Suprapubic skin (tissue), 4 donors: ENCODE results near the gene SLC16A4.

Source experiments
- CTCF ChIP-seq, 2 donors: fragments of 200-600 bp in 1 of 2; fragments of 450-650 bp in 1 of 2; sonication (generic) in 1 of 2; IDR thresholded peaks; one replicate each; pipeline ENCODE4 v1.5.1; 2016 to 2019; ENCODE audit warnings: antibody characterized with exemption in 2 of 2, mild to moderate bottlenecking in 1 of 2, moderate library complexity in 1 of 2
- EP300 ChIP-seq: sonication (generic); formaldehyde crosslinking; IDR thresholded peaks from one replicate; pipeline ENCODE4 v1.6.1; 2017; ENCODE audit warnings: antibody characterized with exemption
- POLR2A ChIP-seq, 2 donors: fragments of 450-650 bp; IDR thresholded peaks; one replicate each; pipeline ENCODE4 v1.6.1; 2017; ENCODE audit warnings: antibody characterized with exemption in 2 of 2, mild to moderate bottlenecking in 2 of 2, moderate library complexity in 2 of 2
- POLR2AphosphoS5 ChIP-seq, 3 donors: sonication (generic); formaldehyde crosslinking; IDR thresholded peaks; one replicate each; pipeline ENCODE4 v1.6.1; 2017; ENCODE audit warnings: antibody characterized with exemption in 3 of 3

- no peak for TF ChIP-seq POLR2AphosphoS5 (IDR thresholded peaks at IDR 0.05)
- no peak for TF ChIP-seq CTCF (IDR thresholded peaks at IDR 0.05)
- no peak for TF ChIP-seq POLR2A (IDR thresholded peaks at IDR 0.05)
- TF ChIP-seq EP300, result no peak
Measured at GRCh38 chr1:110320168-110320518, 70.7 kb downstream of the SLC16A4 start.
